Hematopoietic multipotent progenitor cell treated with erythropoietin and hydrocortisone succinate and interleukin-3 and kit ligand, for 6 days (in vitro differentiated cells): Measurements from ENCODE around the gene KIF19.
"Not testable (repeated sequence)": the region's sequence is repeated elsewhere in the genome, so short reads cannot be mapped to it uniquely, and the experiment has no call there.

ENCODE experiments used
- DNase-seq: peaks from one replicate; pipeline ENCODE4 v3.0.0-alpha.2; 2015

The KIF19 gene

GRCh38 chr17:74390680-74391653 is 64.9 kb downstream of the KIF19 start:
- DNase-seq: no peak

- peak; percentile 29 for DNase-seq
These were observed 65.7 kb downstream of the KIF19 start for GRCh38 chr17:74391771-74392170.

GRCh38 chr17:74392848-74393247 is 66.8 kb downstream of the KIF19 start:
- DNase-seq: no peak

- DNase-seq: no peak
These were observed 67.4 kb downstream of the KIF19 start for GRCh38 chr17:74393346-74393942.

- no peak for DNase-seq
These were observed 68.4 kb downstream of the KIF19 start for GRCh38 chr17:74394275-74394950.

GRCh38 chr17:74394977-74395376 is 69.0 kb downstream of the KIF19 start:
- no peak for DNase-seq

- DNase-seq: no peak
These were observed 70.5 kb downstream of the KIF19 start for GRCh38 chr17:74396567-74396966.

GRCh38 chr17:74402048-74402447 is 76.0 kb downstream of the KIF19 start:
- DNase-seq: no peak

- DNase-seq: no peak
These were observed 77.6 kb downstream of the KIF19 start for GRCh38 chr17:74403512-74404137.

GRCh38 chr17:74404218-74404617 is 78.2 kb downstream of the KIF19 start:
- DNase-seq: no peak

GRCh38 chr17:74404789-74405188 is 78.8 kb downstream of the KIF19 start:
- no peak for DNase-seq

GRCh38 chr17:74405311-74405710 is 79.3 kb downstream of the KIF19 start:
- DNase-seq: not testable (repeated sequence)
